K562 (cell line): Measurements from ENCODE around the gene DAAM1. TPM values are rescaled to one million over a fixed set of nuclear protein-coding genes. Genes with fewer than 3 reads are reported as not detected.

Source experiments
- ATAC-seq: fragments of 200-7000 bp; cut with Tn5 transposase; 3 replicates; pipeline ENCODE4 v1.9.1; 2020; ENCODE audit warnings: moderate library complexity
- BruUV-seq: library from RNA; stranded (reverse); fragments of 400-500 nt; replicated peaks from 2 replicates; lab custom pipeline; 2021; lab: Mats Ljungman, UMichigan
- CTCF ChIA-PET: fragments of 300-600 bp; formaldehyde crosslinking; extraction: SDS; loops from one replicate; lab custom pipeline; 2021; ENCODE audit warnings: low intra/inter-chr PET ratio; lab: Yijun Ruan, JAX
- POLR2A ChIA-PET: fragments of 300-600, 350-650 bp; sonication (Branson Sonifier 250); formaldehyde crosslinking; extraction: SDS; loops from one replicate; lab custom pipeline; 2021; ENCODE audit warnings: antibody characterized with exemption, inconsistent platforms; lab: Yijun Ruan, JAX
- DNase-seq, 4 experiments: peaks; one replicate each; pipeline versions ENCODE4 v3.0.0 to v3.0.0-alpha.2; 2011 to 2018; ENCODE audit warnings: low spot score in 3 of 4, mixed read lengths in 3 of 4; ENCODE audit errors: extremely low read depth in 1 of 4
- FAIRE-seq: peaks from 2 replicates; lab custom pipeline; 2011; peaks lifted over from hg19 to GRCh38; lab: Jason Lieb, UNC
- H2AFZ ChIP-seq: 2 replicates; pipeline ENCODE4 v1.6.0; 2011; ENCODE audit warnings: low read depth, low read length, control low read depth, inconsistent platforms
- H3K27ac ChIP-seq: fragments of 200-600 bp; 3 replicates; pipeline ENCODE4 v1.8.0; 2011; ENCODE audit warnings: low read depth, mild to moderate bottlenecking, control low read depth, inconsistent platforms, low read length, moderate library complexity, mixed read lengths; ENCODE audit errors: extremely low read depth
- H3K27me3 ChIP-seq, 2 experiments: fragments of 300-600 bp in 1 of 2; 2 replicates in 1 of 2; 3 replicates in 1 of 2; pipeline versions ENCODE4 v1.6.0 to v1.8.0; 2011; ENCODE audit warnings: inconsistent platforms in 2 of 2, low read length in 2 of 2, mild to moderate bottlenecking in 1 of 2, mixed read lengths in 1 of 2, moderate library complexity in 1 of 2; ENCODE audit not compliant: control insufficient read depth in 2 of 2, insufficient read depth in 2 of 2
- H3K36me3 ChIP-seq: fragments of 300-600 bp; 3 replicates; pipeline ENCODE4 v1.8.0; 2011; ENCODE audit warnings: mild to moderate bottlenecking, low read length, inconsistent platforms; ENCODE audit not compliant: control insufficient read depth, insufficient read depth
- H3K4me1 ChIP-seq, 2 experiments: fragments of 200-600 bp in 1 of 2; replicated peaks in 1 of 2; 2 replicates in 1 of 2; 3 replicates in 1 of 2; pipeline versions ENCODE4 v1.5.1 to v1.8.0; 2011; ENCODE audit warnings: inconsistent platforms in 2 of 2, low read length in 2 of 2, mild to moderate bottlenecking in 1 of 2, mixed read lengths in 1 of 2, moderate library complexity in 1 of 2; ENCODE audit not compliant: control insufficient read depth in 2 of 2, insufficient read depth in 2 of 2
- H3K4me2 ChIP-seq: 2 replicates; pipeline ENCODE4 v1.6.1; 2011; ENCODE audit warnings: low read length, control low read depth, inconsistent platforms, mixed read lengths; ENCODE audit not compliant: insufficient read depth
- H3K4me3 ChIP-seq: fragments of 200-600 bp; sonication (generic), shearing (Covaris generic); 2 replicates; pipeline ENCODE4 v1.5.1; 2016; ENCODE audit warnings: control low read depth, inconsistent platforms
- H3K79me2 ChIP-seq: fragments of 200-600 bp; 3 replicates; pipeline ENCODE4 v1.8.0; 2011; ENCODE audit warnings: low read length, inconsistent platforms; ENCODE audit not compliant: control insufficient read depth, insufficient read depth
- H3K9ac ChIP-seq, 2 experiments: 2 replicates each; pipeline versions ENCODE4 v1.6.0 to v1.6.1; 2011; ENCODE audit warnings: low read depth in 2 of 2, low read length in 2 of 2, control low read depth in 1 of 2, inconsistent platforms in 1 of 2, mild to moderate bottlenecking in 1 of 2, mixed read lengths in 1 of 2; ENCODE audit not compliant: insufficient read depth in 1 of 2
- H3K9me1 ChIP-seq: one replicate; pipeline ENCODE4 v1.6.0; 2011; ENCODE audit warnings: inconsistent platforms, mild to moderate bottlenecking, low read length, moderate library complexity; ENCODE audit not compliant: control insufficient read depth, insufficient read depth
- H3K9me3 ChIP-seq: replicated peaks from 2 replicates; pipeline ENCODE4 v1.5.1; 2011; ENCODE audit warnings: low read depth, low read length, inconsistent platforms; ENCODE audit not compliant: control insufficient read depth, insufficient read depth
- H4K20me1 ChIP-seq: replicated peaks from 2 replicates; pipeline ENCODE4 v1.6.1; 2011; ENCODE audit warnings: low read length, inconsistent platforms, mixed read lengths; ENCODE audit not compliant: control insufficient read depth, insufficient read depth
- CHD1 ChIP-seq: fragments of 200-600 bp; sonication (generic); IDR thresholded peaks from one replicate; pipeline ENCODE4 v1.6.1; 2012; ENCODE audit warnings: mild to moderate bottlenecking, moderate library complexity, low read length, inconsistent platforms
- CUX1 ChIP-seq: fragments of 200-800 bp; sonication (Bioruptor generic); IDR thresholded peaks from 2 replicates; pipeline ENCODE4 v1.6.1; 2016; ENCODE audit warnings: missing genetic modification characterization, missing compliant biosample characterization
- EWSR1 ChIP-seq: fragments of 450-650 bp; IDR thresholded peaks from 2 replicates; pipeline ENCODE4 v1.6.1; 2018; ENCODE audit warnings: borderline replicate concordance, mild to moderate bottlenecking, low read depth, moderate library complexity; ENCODE audit not compliant: partially characterized antibody
- NR4A1 ChIP-seq, 2 experiments: fragments of 250-450 bp in 1 of 2; fragments of 450-650 bp in 1 of 2; sonication (Bioruptor Pico) in 1 of 2; IDR thresholded peaks; 2 replicates each; pipeline versions ENCODE4 v1.4.0 to v1.6.1; 2016 to 2020; ENCODE audit warnings: mild to moderate bottlenecking in 2 of 2, missing compliant biosample characterization in 1 of 2, missing genetic modification characterization in 1 of 2, moderate library complexity in 1 of 2
- STAG1 ChIP-seq: sonication (generic); formaldehyde crosslinking; IDR thresholded peaks from 2 replicates; pipeline ENCODE4 v1.5.0; 2020; ENCODE audit warnings: missing genetic modification reagents, borderline replicate concordance
- SUPT5H ChIP-seq: fragments of 450-650 bp; IDR thresholded peaks from 2 replicates; pipeline ENCODE4 v1.6.1; 2016
- TCF7 ChIP-seq: sonication (generic); IDR thresholded peaks from 2 replicates; pipeline ENCODE4 v1.6.1; 2016; ENCODE audit warnings: antibody characterized with exemption, borderline replicate concordance
- USF2 ChIP-seq: sonication (generic); formaldehyde crosslinking; IDR thresholded peaks from 2 replicates; pipeline ENCODE4 v1.5.0; 2020; ENCODE audit warnings: missing genetic modification reagents
- ZNF57 ChIP-seq: fragments of 450-650 bp; formaldehyde crosslinking; IDR thresholded peaks from 2 replicates; pipeline ENCODE4 v1.4.0; 2020; ENCODE audit warnings: mild to moderate bottlenecking, moderate library complexity
- ZNF740 ChIP-seq, 3 experiments: fragments of 200-800 bp in 1 of 3; sonication (Bioruptor generic) in 1 of 3; sonication (generic) in 1 of 3; formaldehyde crosslinking in 1 of 3; IDR thresholded peaks; 2 replicates each; pipeline versions ENCODE4 v1.6.1 to v1.8.0; 2016 to 2022; ENCODE audit warnings: mild to moderate bottlenecking in 2 of 3, missing compliant biosample characterization in 2 of 3, missing genetic modification characterization in 2 of 3, missing genetic modification reagents in 1 of 3
- ZNF766 ChIP-seq: fragments of 200-800 bp; sonication (Bioruptor generic); conservative IDR thresholded peaks from 2 replicates; pipeline ENCODE4 v1.6.1; 2016; ENCODE audit warnings: missing genetic modification characterization, missing compliant biosample characterization
- WGBS: fragments of 100-300 bp; shearing (Covaris generic); methylation state at CpG from one replicate; pipeline ENCODE4 v1.1.6; 2016; ENCODE audit warnings: low coverage, mixed read lengths; ENCODE audit not compliant: insufficient coverage; ENCODE audit errors: missing lambda C conversion rate; 5-methylcytosine and 5-hydroxymethylcytosine counted together
- in situ Hi-C: fragments of 300-500 bp; cut with MboI; formaldehyde crosslinking; loops from 4 replicates; pipeline ENCODE4 v1.15.0; 2018; ENCODE audit warnings: inconsistent platforms, mixed read lengths
- intact Hi-C: fragments of 100-400 bp; cut with micrococcal nuclease; formaldehyde crosslinking; loops from 2 replicates; pipeline ENCODE4 v1.14.2; 2022
- polyA plus RNA-seq, 8 experiments: library from polyadenylated mRNA; depleted of rRNA in 4 of 8; stranded (reverse) in 5 of 8; unstranded in 3 of 8; fragments of >200 nt; fragmentation: Nextera tagmentation in 2 of 8; fragmentation: Illumina TruSeq in 1 of 8; extraction: Ambion mirVana in 2 of 8; extraction: Trizol in 1 of 8; gene quantifications; 2 replicates each; pipeline versions ENCODE4 v1.2.1 to v1.2.3, GENCODE V29; 2011 to 2014; ENCODE audit warnings: inconsistent platforms in 1 of 8, missing spikeins in 1 of 8
- total RNA-seq, 7 experiments: library from RNA; depleted of rRNA in 6 of 7; stranded (reverse); fragments of >200 nt in 6 of 7; fragmentation: Illumina TruSeq in 2 of 7; extraction: Trizol in 2 of 7; gene quantifications; 2 replicates each; pipeline versions ENCODE4 v1.2.1 to v1.2.3, GENCODE V29; 2011 to 2021; ENCODE audit warnings: low replicate concordance in 1 of 7

The DAAM1 gene
- total and polyA plus RNA-seq, 9 of the 15 experiments (the other 6 are each of a cell fraction or from before 2014, with no cell fraction given) = 3.6 to 11.6 (median 6.7) TPM

- no peak for TF ChIP-seq STAG1
These were observed 219.0 kb downstream of the DAAM1 start (continued) for GRCh38 chr14:59407246-59408010.

GRCh38 chr14:59415836-59416602, 227.6 kb downstream of the DAAM1 start:
- in situ Hi-C loops (no loop called here), intact Hi-C loops (no loop called here)
- WGBS = 5% methylated on average over 5 of the region's 5 CpGs
- POLR2A ChIA-PET = no interaction called here
- Histone ChIP-seq H4K20me1 (no peaks in the 10 kb centered on the region), H3K4me1 (no peaks in the 10 kb centered on the region), H3K9ac (no peak overlapping the region), H3K4me2 (no peak overlapping the region), H3K9me1 (no peaks in the 10 kb centered on the region), H2AFZ (no peak overlapping the region), H3K4me3 (no peak overlapping the region), H3K27me3 (no peaks in the 10 kb centered on the region; a peak in 1 of 5 replicates), H3K79me2 (no peaks in the 10 kb centered on the region), H3K36me3 (no peaks in the 10 kb centered on the region), H3K9me3 (no peaks in the 10 kb centered on the region), H3K27ac (no peak overlapping the region)
- FAIRE-seq (no peak), DNase-seq (no peak), ATAC-seq (no peak)
- no TSS peak for BruUV-seq
- CTCF ChIA-PET = no interaction called here
- TF ChIP-seq SUPT5H = no peak
- TF ChIP-seq TCF7 = no peak
- TF ChIP-seq CUX1 (CRISPR knock-in tag) = no peak
- no peak for TF ChIP-seq ZNF766 (CRISPR knock-in tag)
- TF ChIP-seq EWSR1 = no peak
- no peak for TF ChIP-seq ZNF57 (CRISPR knock-in tag)
- no peak for TF ChIP-seq NR4A1 (CRISPR knock-in tag; IDR thresholded peaks at IDR 0.05)
- no peak for TF ChIP-seq NR4A1 (tag; IDR thresholded peaks at IDR 0.05)
- no peak for TF ChIP-seq CHD1
- TF ChIP-seq ZNF740 (CRISPR knock-in tag; IDR thresholded peaks at IDR 0.05) = no peak
- TF ChIP-seq ZNF740 (tag; IDR thresholded peaks at IDR 0.05) = no peak
- TF ChIP-seq USF2 (CRISPR knock-in tag) = no peak
